Osteoblast (primary cell): ENCODE results near the gene SPRED2. TPM values are rescaled to one million over a fixed set of nuclear protein-coding genes. Genes with fewer than 3 reads are reported as not detected.

Experiments
- DNase-seq: peaks from one replicate; pipeline ENCODE4 v3.0.0; 2011; ENCODE audit warnings: low spot score, mixed read lengths; ENCODE audit not compliant: insufficient read length; ENCODE audit errors: missing footprints
- H2AFZ ChIP-seq: 2 replicates; pipeline ENCODE4 v1.6.0; 2011; ENCODE audit warnings: mild to moderate bottlenecking, low read length
- H3K27ac ChIP-seq: 2 replicates; pipeline ENCODE4 v1.5.1; 2011; ENCODE audit warnings: mild to moderate bottlenecking, low read depth, low read length, moderate library complexity
- H3K27me3 ChIP-seq: 2 replicates; pipeline ENCODE4 v1.6.0; 2012; ENCODE audit warnings: mild to moderate bottlenecking, control low read depth, inconsistent platforms, low read length, moderate library complexity; ENCODE audit not compliant: insufficient read depth
- H3K36me3 ChIP-seq: 2 replicates; pipeline ENCODE4 v1.5.1; 2011; ENCODE audit warnings: mild to moderate bottlenecking, low read length, control low read depth, moderate library complexity; ENCODE audit not compliant: insufficient read depth
- H3K4me1 ChIP-seq: 2 replicates; pipeline ENCODE4 v1.5.1; 2011; ENCODE audit warnings: mild to moderate bottlenecking, low read length, control low read depth, moderate library complexity; ENCODE audit not compliant: insufficient read depth
- H3K4me2 ChIP-seq: 2 replicates; pipeline ENCODE4 v1.6.0; 2011; ENCODE audit warnings: mild to moderate bottlenecking, low read length; ENCODE audit not compliant: insufficient read depth
- H3K4me3 ChIP-seq: fragments of 200-600 bp; sonication (generic); 3 replicates; pipeline ENCODE4 v1.5.1; 2012; ENCODE audit warnings: mild to moderate bottlenecking, low read length, inconsistent platforms; ENCODE audit not compliant: insufficient read depth
- H3K79me2 ChIP-seq: 2 replicates; pipeline ENCODE4 v1.6.0; 2012; ENCODE audit warnings: mild to moderate bottlenecking, low read length, control low read depth, inconsistent platforms; ENCODE audit not compliant: insufficient read depth
- H3K9me3 ChIP-seq: 2 replicates; pipeline ENCODE4 v1.5.1; 2011; ENCODE audit warnings: low read depth, low read length, control low read depth
- H4K20me1 ChIP-seq: 2 replicates; pipeline ENCODE4 v1.6.0; 2012; ENCODE audit warnings: mild to moderate bottlenecking, low read length, control low read depth; ENCODE audit not compliant: insufficient read depth
- total RNA-seq: library from RNA; depleted of rRNA; stranded (reverse); fragments of >200 nt; gene quantifications from 2 replicates; pipeline ENCODE4 v1.2.3, GENCODE V29; 2012
- TF ChIP-seq, protein P1 (sequence below): IDR thresholded peaks from 2 replicates; pipeline ENCODE4 v1.5.1; 2011; ENCODE audit warnings: mild to moderate bottlenecking, low read depth, low read length, moderate library complexity; ENCODE audit errors: extremely low read depth

SPRED2 gene
- total RNA-seq, 1 donor: 17.4 TPM

GRCh38 chr2:65375723-65376122, 56.7 kb downstream of the SPRED2 start:
- H3K4me3 ChIP-seq: no peak overlapping the region
- DNase-seq: no peak
- H4K20me1 ChIP-seq: peaks cover 23% of the 10 kb centered on the region
- H3K4me2 ChIP-seq: no peak overlapping the region
- H3K79me2 ChIP-seq: peaks cover 93% of the 10 kb centered on the region
- H3K27me3 ChIP-seq: no peaks in the 10 kb centered on the region
- H3K9me3 ChIP-seq: no peaks in the 10 kb centered on the region
- H2AFZ ChIP-seq: no peak overlapping the region
- peaks cover 41% of the 10 kb centered on the region for H3K4me1 ChIP-seq
- no peaks in the 10 kb centered on the region for H3K36me3 ChIP-seq
- no peak overlapping the region for H3K27ac ChIP-seq
- TF ChIP-seq, protein P1, sequence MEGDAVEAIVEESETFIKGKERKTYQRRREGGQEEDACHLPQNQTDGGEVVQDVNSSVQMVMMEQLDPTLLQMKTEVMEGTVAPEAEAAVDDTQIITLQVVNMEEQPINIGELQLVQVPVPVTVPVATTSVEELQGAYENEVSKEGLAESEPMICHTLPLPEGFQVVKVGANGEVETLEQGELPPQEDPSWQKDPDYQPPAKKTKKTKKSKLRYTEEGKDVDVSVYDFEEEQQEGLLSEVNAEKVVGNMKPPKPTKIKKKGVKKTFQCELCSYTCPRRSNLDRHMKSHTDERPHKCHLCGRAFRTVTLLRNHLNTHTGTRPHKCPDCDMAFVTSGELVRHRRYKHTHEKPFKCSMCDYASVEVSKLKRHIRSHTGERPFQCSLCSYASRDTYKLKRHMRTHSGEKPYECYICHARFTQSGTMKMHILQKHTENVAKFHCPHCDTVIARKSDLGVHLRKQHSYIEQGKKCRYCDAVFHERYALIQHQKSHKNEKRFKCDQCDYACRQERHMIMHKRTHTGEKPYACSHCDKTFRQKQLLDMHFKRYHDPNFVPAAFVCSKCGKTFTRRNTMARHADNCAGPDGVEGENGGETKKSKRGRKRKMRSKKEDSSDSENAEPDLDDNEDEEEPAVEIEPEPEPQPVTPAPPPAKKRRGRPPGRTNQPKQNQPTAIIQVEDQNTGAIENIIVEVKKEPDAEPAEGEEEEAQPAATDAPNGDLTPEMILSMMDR: no peak

DNA sequence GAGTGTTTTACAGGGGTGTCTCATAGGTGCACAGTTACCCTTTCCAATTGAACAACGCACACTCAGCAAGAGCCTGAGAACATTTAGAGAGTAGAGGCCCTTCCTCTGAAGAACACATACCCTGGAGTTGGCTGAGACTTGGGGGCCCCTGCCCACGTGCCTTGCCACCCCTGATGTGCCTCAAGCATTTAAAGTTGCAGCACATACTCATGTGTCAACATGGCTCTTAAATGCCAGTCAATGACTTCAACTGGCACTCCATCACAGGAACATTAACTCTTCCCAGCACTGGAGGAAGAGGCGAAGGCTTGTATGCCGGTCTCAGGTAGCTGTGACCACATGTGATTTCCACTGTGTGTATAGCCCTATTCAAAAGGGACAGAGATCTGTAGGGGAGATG, 57.4 kb downstream of the SPRED2 start:
- Histone ChIP-seq H2AFZ (no peak overlapping the region), H4K20me1 (peaks cover 21% of the 10 kb centered on the region)

DNA sequence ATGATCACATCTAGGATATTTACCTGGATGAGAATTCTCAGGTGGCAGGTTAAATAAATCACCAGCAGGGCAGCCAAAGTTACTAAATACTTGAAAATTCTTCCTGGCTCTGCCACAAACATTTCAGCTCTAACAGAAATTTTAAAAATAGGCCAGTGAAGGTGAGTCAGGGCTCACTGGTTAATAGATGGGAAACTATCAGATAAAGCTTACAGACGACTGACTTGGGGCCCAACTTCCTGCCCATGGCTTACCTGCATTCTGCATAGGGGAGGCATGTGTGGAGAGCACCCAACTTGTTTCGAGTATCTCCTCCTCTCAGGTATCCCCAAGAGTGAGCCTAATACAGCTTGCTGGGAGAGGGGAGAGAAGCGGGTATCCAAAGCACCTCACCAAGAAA, 57.8 kb downstream of the SPRED2 start:
- Histone ChIP-seq H2AFZ (no peak overlapping the region), H3K9me3 (no peaks in the 10 kb centered on the region), H3K36me3 (no peaks in the 10 kb centered on the region), H4K20me1 (peaks cover 19% of the 10 kb centered on the region), H3K27me3 (no peaks in the 10 kb centered on the region), H3K4me3 (no peak overlapping the region), H3K27ac (no peak overlapping the region), H3K4me1 (peaks cover 36% of the 10 kb centered on the region), H3K79me2 (peaks cover 94% of the 10 kb centered on the region), H3K4me2 (no peak overlapping the region)
- TF ChIP-seq, protein P1: no peak
- no peak for DNase-seq

More for the DNA sequence above, 57.4 kb downstream of the SPRED2 start:
- no peak overlapping the region for H3K4me3 ChIP-seq
- TF ChIP-seq, protein P1: no peak
- H3K4me1 ChIP-seq: peaks cover 40% of the 10 kb centered on the region
- no peak overlapping the region for H3K4me2 ChIP-seq
- no peaks in the 10 kb centered on the region for H3K27me3 ChIP-seq
- no peaks in the 10 kb centered on the region for H3K9me3 ChIP-seq
- DNase-seq: no peak
- no peak overlapping the region for H3K27ac ChIP-seq
- H3K79me2 ChIP-seq: peaks cover 94% of the 10 kb centered on the region
- H3K36me3 ChIP-seq: no peaks in the 10 kb centered on the region

- no peak overlapping the region for H2AFZ ChIP-seq
- H3K9me3 ChIP-seq: no peaks in the 10 kb centered on the region
- no peak for DNase-seq
- TF ChIP-seq, protein P1: no peak
- peaks cover 15% of the 10 kb centered on the region for H4K20me1 ChIP-seq
- no peaks in the 10 kb centered on the region for H3K36me3 ChIP-seq
- H3K4me1 ChIP-seq: peaks cover 34% of the 10 kb centered on the region
- H3K4me2 ChIP-seq: no peak overlapping the region
- H3K79me2 ChIP-seq: peaks cover 94% of the 10 kb centered on the region
- H3K27ac ChIP-seq: no peak overlapping the region
- no peaks in the 10 kb centered on the region for H3K27me3 ChIP-seq
- no peak overlapping the region for H3K4me3 ChIP-seq
Measured at GRCh38 chr2:65373365-65373918, 59.0 kb downstream of the SPRED2 start.
